Sigmoid colon (tissue), 7 donors: Measurements from ENCODE around the gene RAB3C. TPM values are rescaled to one million over a fixed set of nuclear protein-coding genes. Genes with fewer than 3 reads are reported as not detected.

Experiments used
- DNase-seq: peaks from one replicate; pipeline ENCODE4 v3.0.0-alpha.2; 2019
- H3K27ac ChIP-seq, 4 donors: fragments of 200-600 bp; sonication (generic); one replicate each; pipeline ENCODE4 v1.5.1; 2016 to 2019; ENCODE audit warnings: mild to moderate bottlenecking in 1 of 4
- H3K27me3 ChIP-seq, 3 donors: fragments of 200-600 bp; sonication (generic); one replicate each; pipeline ENCODE4 v1.5.1; 2019; ENCODE audit warnings: mild to moderate bottlenecking in 1 of 3
- H3K36me3 ChIP-seq, 4 donors: fragments of 200-600 bp; sonication (generic); one replicate each; pipeline ENCODE4 v1.5.1; 2016 to 2019
- H3K4me1 ChIP-seq, 4 donors: fragments of 200-600 bp; sonication (generic); one replicate each; pipeline ENCODE4 v1.5.1; 2017 to 2019
- H3K4me3 ChIP-seq, 4 donors: fragments of 200-600 bp; sonication (generic); one replicate each; pipeline ENCODE4 v1.5.1; 2017 to 2019; ENCODE audit warnings: mild to moderate bottlenecking in 2 of 4, moderate library complexity in 1 of 4
- H3K9me3 ChIP-seq, 4 donors: fragments of 200-600 bp in 3 of 4; sonication (generic) in 3 of 4; one replicate each; pipeline versions ENCODE4 v1.5.1 to v1.6.1; 2013 to 2019
- CTCF ChIP-seq, 4 experiments: fragments of 450-650 bp in 3 of 4; fragments of 200-600 bp in 1 of 4; IDR thresholded peaks; one replicate each; pipeline ENCODE4 v1.5.1; 2016 to 2019; ENCODE audit warnings: antibody characterized with exemption in 4 of 4, mild to moderate bottlenecking in 3 of 4, moderate library complexity in 2 of 4
- EP300 ChIP-seq, 4 donors: sonication (generic); formaldehyde crosslinking; IDR thresholded peaks; one replicate each; pipeline ENCODE4 v1.6.1; 2017; ENCODE audit warnings: antibody characterized with exemption in 4 of 4
- POLR2A ChIP-seq, 2 donors: fragments of 450-650 bp; IDR thresholded peaks; one replicate each; pipeline ENCODE4 v1.6.1; 2016; ENCODE audit warnings: antibody characterized with exemption in 2 of 2, mild to moderate bottlenecking in 2 of 2, moderate library complexity in 2 of 2
- POLR2AphosphoS5 ChIP-seq, 4 donors: sonication (generic); formaldehyde crosslinking; IDR thresholded peaks; one replicate each; pipeline ENCODE4 v1.6.1; 2017; ENCODE audit warnings: antibody characterized with exemption in 4 of 4
- WGBS, 2 donors: extraction: QIAGEN DNeasy Blood & Tissue Kit; methylation state at CpG; one replicate each; pipeline ENCODE4 v1.1.7; 2013; 5-methylcytosine and 5-hydroxymethylcytosine counted together
- intact Hi-C: fragments of 100-400 bp; cut with DNase I; formaldehyde crosslinking; loops from one replicate; pipeline ENCODE4 v1.15.1; 2023
- polyA plus RNA-seq, 3 donors: library from polyadenylated mRNA; stranded (reverse); fragments of 200-250 nt; gene quantifications; one replicate each; pipeline ENCODE4 v1.2.3, GENCODE V29; 2013
- total RNA-seq, 4 donors: library from RNA; depleted of rRNA; stranded (reverse); fragments of >200 nt; gene quantifications; one replicate each; pipeline ENCODE4 v1.1.0, GENCODE V29; 2016
- donor health status: healthy with polysubstance abuse.
- donor health status: Bipolar disorder and iron deficiency.
- donor health status: healthy.

RAB3C gene
- total and polyA plus RNA-seq, 7 donors, result under 0.01 to 17.6 (median 2.4) TPM; not detected in 1

- no peaks in the 10 kb centered on the region for H3K4me1 ChIP-seq
- no peak overlapping the region for H3K4me3 ChIP-seq
- 75 to 86% methylated on average over 8 of the region's 8 CpGs for WGBS, 2 donors
- no peaks in the 10 kb centered on the region for H3K9me3 ChIP-seq
- H3K27me3 ChIP-seq, result no peaks in the 10 kb centered on the region
- TF ChIP-seq EP300 (IDR thresholded peaks at IDR 0.05) (no peak), POLR2AphosphoS5 (IDR thresholded peaks at IDR 0.05) (no peak), POLR2A (IDR thresholded peaks at IDR 0.05) (no peak), CTCF (IDR thresholded peaks at IDR 0.05) (no peak)
- no peaks in the 10 kb centered on the region for H3K36me3 ChIP-seq
- H3K27ac ChIP-seq, result peak overlapping the region in 1 of 4 donors; percentile 2
- intact Hi-C loops, result no loop called here
- DNase-seq, result no peak
Measured at GRCh38 chr5:58666598-58667581, 84.0 kb downstream of the RAB3C start.

- intact Hi-C loops, result no loop called here
- Histone ChIP-seq H3K4me1 (no peaks in the 10 kb centered on the region), H3K27me3 (no peaks in the 10 kb centered on the region), H3K27ac (no peak overlapping the region), H3K9me3 (no peaks in the 10 kb centered on the region), H3K4me3 (no peak overlapping the region), H3K36me3 (no peaks in the 10 kb centered on the region)
- DNase-seq, result no peak
- WGBS, 2 donors, result 50 to 67% methylated on average over 2 of the region's 2 CpGs
- no peak for TF ChIP-seq EP300 (IDR thresholded peaks at IDR 0.05)
- no peak for TF ChIP-seq POLR2A (IDR thresholded peaks at IDR 0.05)
- TF ChIP-seq POLR2AphosphoS5 (IDR thresholded peaks at IDR 0.05), result no peak
- no peak for TF ChIP-seq CTCF (IDR thresholded peaks at IDR 0.05)
Measured at GRCh38 chr5:58670582-58670981, 87.7 kb downstream of the RAB3C start.

GRCh38 chr5:58671155-58671554 is 88.3 kb downstream of the RAB3C start:
- intact Hi-C loops, result no loop called here
- H3K4me1 ChIP-seq, result no peaks in the 10 kb centered on the region
- no peaks in the 10 kb centered on the region for H3K9me3 ChIP-seq
- 76 to 80% methylated on average over 4 of the region's 4 CpGs for WGBS, 2 donors
- no peak overlapping the region for H3K4me3 ChIP-seq
- H3K27ac ChIP-seq, result no peak overlapping the region
- DNase-seq, result no peak
- TF ChIP-seq CTCF (IDR thresholded peaks at IDR 0.05) (no peak), EP300 (IDR thresholded peaks at IDR 0.05) (no peak), POLR2A (IDR thresholded peaks at IDR 0.05) (no peak), POLR2AphosphoS5 (IDR thresholded peaks at IDR 0.05) (no peak)
- H3K27me3 ChIP-seq, result no peaks in the 10 kb centered on the region
- H3K36me3 ChIP-seq, result no peaks in the 10 kb centered on the region

GRCh38 chr5:58672521-58672920 is 89.6 kb downstream of the RAB3C start:
- no peak for DNase-seq
- TF ChIP-seq POLR2A (IDR thresholded peaks at IDR 0.05), result no peak
- no peak for TF ChIP-seq EP300 (IDR thresholded peaks at IDR 0.05)
- TF ChIP-seq POLR2AphosphoS5 (IDR thresholded peaks at IDR 0.05), result no peak
- no peak for TF ChIP-seq CTCF (IDR thresholded peaks at IDR 0.05)
- Histone ChIP-seq H3K27ac (no peak overlapping the region), H3K36me3 (no peaks in the 10 kb centered on the region), H3K4me3 (no peak overlapping the region), H3K9me3 (no peaks in the 10 kb centered on the region), H3K4me1 (no peaks in the 10 kb centered on the region), H3K27me3 (no peaks in the 10 kb centered on the region)
- WGBS, 2 donors, result 89 to 90% methylated on average over 2 of the region's 2 CpGs
- intact Hi-C loops, result no loop called here
